Neuronal stem cell (in vitro differentiated cells): ENCODE data around the gene RELN.

ENCODE experiments used
- DNase-seq: peaks from one replicate; pipeline ENCODE4 v3.0.0-alpha.2; 2013; ENCODE audit warnings: low spot score
- H2AFZ ChIP-seq: one replicate; pipeline ENCODE4 v1.6.1; 2013; ENCODE audit warnings: mild to moderate bottlenecking, low read length, inconsistent platforms
- H2AK5ac ChIP-seq: 2 replicates; pipeline ENCODE4 v1.6.1; 2013; ENCODE audit warnings: low read depth, mild to moderate bottlenecking, inconsistent platforms, low read length, moderate library complexity, mixed read lengths
- H2BK120ac ChIP-seq: 2 replicates; pipeline ENCODE4 v1.6.1; 2013; ENCODE audit warnings: low read depth, mild to moderate bottlenecking, inconsistent platforms, low read length, moderate library complexity, mixed read lengths
- H2BK12ac ChIP-seq: one replicate; pipeline ENCODE4 v1.6.1; 2013; ENCODE audit warnings: low read length, inconsistent platforms
- H2BK15ac ChIP-seq: 2 replicates; pipeline ENCODE4 v1.6.1; 2013; ENCODE audit warnings: mild to moderate bottlenecking, low read length, inconsistent platforms, mixed read lengths
- H2BK5ac ChIP-seq: one replicate; pipeline ENCODE4 v1.6.1; 2013; ENCODE audit warnings: inconsistent platforms, mild to moderate bottlenecking, low read length, moderate library complexity
- H3K14ac ChIP-seq: one replicate; pipeline ENCODE4 v1.6.1; 2013; ENCODE audit warnings: low read length, inconsistent platforms
- H3K18ac ChIP-seq: 2 replicates; pipeline ENCODE4 v1.6.1; 2013; ENCODE audit warnings: low read length, inconsistent platforms
- H3K23ac ChIP-seq: 2 replicates; pipeline ENCODE4 v1.6.1; 2013; ENCODE audit warnings: low read depth, mild to moderate bottlenecking, mixed read lengths, low read length, inconsistent platforms; ENCODE audit not compliant: poor library complexity
- H3K27ac ChIP-seq: replicated peaks from 3 replicates; pipeline ENCODE4 v1.5.1; 2013; ENCODE audit warnings: low read length, inconsistent platforms
- H3K27me3 ChIP-seq, 3 experiments: 2 replicates each; pipeline ENCODE4 v1.6.1; 2013; ENCODE audit warnings: low read length in 3 of 3, mild to moderate bottlenecking in 2 of 3, inconsistent platforms in 1 of 3, low read depth in 1 of 3, mixed read lengths in 1 of 3, moderate library complexity in 1 of 3; ENCODE audit not compliant: control insufficient read depth in 3 of 3, insufficient read depth in 3 of 3
- H3K36me3 ChIP-seq, 2 donors: replicated peaks in 1 of 2; 2 replicates each; pipeline ENCODE4 v1.6.1; 2013; ENCODE audit warnings: low read length in 2 of 2; ENCODE audit not compliant: control insufficient read depth in 2 of 2, insufficient read depth in 2 of 2
- H3K4ac ChIP-seq: 2 replicates; pipeline ENCODE4 v1.6.1; 2013; ENCODE audit warnings: inconsistent platforms, mild to moderate bottlenecking, low read length, moderate library complexity
- H3K4me1 ChIP-seq, 2 donors: 1 replicate in 1 of 2; 2 replicates in 1 of 2; pipeline ENCODE4 v1.6.1; 2013; ENCODE audit warnings: low read length in 2 of 2, low read depth in 1 of 2; ENCODE audit not compliant: control insufficient read depth in 2 of 2, insufficient read depth in 1 of 2
- H3K4me2 ChIP-seq: one replicate; pipeline ENCODE4 v1.6.1; 2013; ENCODE audit warnings: mild to moderate bottlenecking, low read length, inconsistent platforms; ENCODE audit not compliant: insufficient read depth, poor library complexity, severe bottlenecking
- H3K4me3 ChIP-seq, 2 donors: 2 replicates each; pipeline ENCODE4 v1.5.1; 2013; ENCODE audit warnings: low read length in 2 of 2, mild to moderate bottlenecking in 2 of 2, inconsistent platforms in 1 of 2, moderate library complexity in 1 of 2
- H3K79me1 ChIP-seq: one replicate; pipeline ENCODE4 v1.6.1; 2013; ENCODE audit warnings: low read depth, mild to moderate bottlenecking, inconsistent platforms, low read length, moderate library complexity
- H3K9ac ChIP-seq: one replicate; pipeline ENCODE4 v1.6.1; 2013; ENCODE audit warnings: mild to moderate bottlenecking, low read depth, low read length, inconsistent platforms; ENCODE audit not compliant: poor library complexity
- H3K9me3 ChIP-seq, 2 donors: replicated peaks in 1 of 2; 2 replicates each; pipeline versions ENCODE3 to v1.6.1; 2013; ENCODE audit warnings: low read length in 2 of 2, mild to moderate bottlenecking in 2 of 2, inconsistent platforms in 1 of 2, low read depth in 1 of 2, mixed read lengths in 1 of 2, moderate library complexity in 1 of 2; ENCODE audit not compliant: control insufficient read depth in 2 of 2, insufficient read depth in 1 of 2
- H4K8ac ChIP-seq: one replicate; pipeline ENCODE4 v1.6.1; 2013; ENCODE audit warnings: low read depth, mild to moderate bottlenecking, inconsistent platforms, low read length, moderate library complexity
- H4K91ac ChIP-seq: one replicate; pipeline ENCODE4 v1.6.1; 2013; ENCODE audit warnings: low read length, low read depth, mild to moderate bottlenecking, inconsistent platforms; ENCODE audit not compliant: poor library complexity
- WGBS, 2 donors: extraction: QIAGEN DNeasy Blood & Tissue Kit; methylation state at CpG; one replicate each; pipeline ENCODE4 v1.1.7; 2013; ENCODE audit warnings: missing lambda C conversion rate in 2 of 2, mixed read lengths in 1 of 2; ENCODE audit not compliant: insufficient read length in 2 of 2, insufficient replicate concordance in 1 of 2; ENCODE audit errors: extremely low coverage in 2 of 2; 5-methylcytosine and 5-hydroxymethylcytosine counted together

RELN gene

DNA sequence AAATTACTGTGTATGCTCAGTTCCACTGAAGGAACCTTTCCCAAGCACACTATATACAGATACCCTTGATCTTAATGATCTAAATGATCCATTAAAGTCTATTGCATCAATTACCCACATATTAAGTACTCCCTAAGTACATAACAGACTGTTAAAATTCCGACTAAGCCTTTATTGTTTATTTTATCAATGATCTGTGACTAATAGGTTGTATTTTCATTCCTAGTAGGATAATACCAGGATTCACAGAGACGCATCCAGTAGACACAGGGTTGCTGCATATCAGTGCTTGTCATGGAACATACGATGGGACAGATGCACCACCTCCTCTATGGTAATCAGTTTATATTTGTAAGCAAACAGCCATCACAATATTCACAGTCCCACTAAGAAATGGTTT is 383.8 kb downstream of the RELN start:
- Histone ChIP-seq H2BK5ac (no peak overlapping the region), H3K27me3 (no peaks in the 10 kb centered on the region), H3K4ac (no peak overlapping the region), H2AFZ (no peak overlapping the region), H3K4me1 (no peaks in the 10 kb centered on the region), H3K18ac (no peak overlapping the region), H3K27ac (no peak overlapping the region), H4K91ac (no peak overlapping the region), H3K4me2 (no peak overlapping the region), H4K8ac (no peak overlapping the region), H2AK5ac (no peak overlapping the region), H3K9me3 (no peaks in the 10 kb centered on the region), H2BK15ac (no peak overlapping the region), H3K36me3 (no peaks in the 10 kb centered on the region), H3K79me1 (no peaks in the 10 kb centered on the region), H3K4me3 (no peak overlapping the region), H3K23ac (no peak overlapping the region), H2BK120ac (no peak overlapping the region), H3K9ac (no peak overlapping the region), H2BK12ac (no peak overlapping the region), H3K14ac (no peak overlapping the region)
- no CpG with 5 or more reads among the region's 3 CpGs for WGBS, 2 donors
- no peak for DNase-seq

DNA sequence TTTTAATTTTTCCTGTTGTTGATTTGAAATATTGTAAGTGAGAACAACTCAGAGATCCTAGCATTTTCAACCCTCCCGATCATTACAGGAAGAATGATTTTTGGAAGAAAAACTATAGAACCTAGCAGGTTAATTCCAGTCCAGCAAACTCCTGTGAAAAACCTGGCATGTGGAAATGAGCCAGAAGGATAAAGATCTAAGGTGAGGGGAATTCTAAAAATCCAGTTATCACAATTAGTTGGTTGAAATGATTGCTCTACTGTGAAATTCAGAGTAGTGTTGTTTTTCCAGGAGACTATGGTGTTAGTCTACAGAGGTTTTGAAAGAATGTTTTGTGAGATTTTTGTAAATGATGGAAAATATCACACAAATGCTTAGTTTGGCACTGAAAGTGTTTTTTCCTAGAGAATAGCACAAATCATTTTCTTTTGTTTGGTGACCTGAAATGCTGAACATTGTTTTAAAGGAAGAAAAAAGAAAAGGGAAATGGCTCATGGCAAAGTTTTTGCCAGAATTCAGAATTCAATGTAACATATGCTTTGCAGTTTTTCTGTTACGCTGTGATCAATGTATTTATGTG is 391.0 kb downstream of the RELN start:
- no peak overlapping the region for H3K27ac ChIP-seq
- H2AK5ac ChIP-seq = no peak overlapping the region
- no peak overlapping the region for H2BK120ac ChIP-seq
- H3K9ac ChIP-seq = no peak overlapping the region
- no peaks in the 10 kb centered on the region for H3K27me3 ChIP-seq
- no peaks in the 10 kb centered on the region for H3K36me3 ChIP-seq
- H3K18ac ChIP-seq = no peak overlapping the region
- no peak overlapping the region for H3K4me3 ChIP-seq
- H3K4ac ChIP-seq = no peak overlapping the region
- no peaks in the 10 kb centered on the region for H3K9me3 ChIP-seq
- H2BK15ac ChIP-seq = no peak overlapping the region
- no CpG with 5 or more reads among the region's 2 CpGs for WGBS, 2 donors
- no peak overlapping the region for H3K23ac ChIP-seq
- no peak overlapping the region for H3K4me2 ChIP-seq
- no peak overlapping the region for H2BK12ac ChIP-seq
- H2BK5ac ChIP-seq = no peak overlapping the region
- H3K79me1 ChIP-seq = no peaks in the 10 kb centered on the region
- H3K4me1 ChIP-seq = no peaks in the 10 kb centered on the region
- no peak overlapping the region for H4K8ac ChIP-seq
- H4K91ac ChIP-seq = no peak overlapping the region
- DNase-seq = no peak
- no peak overlapping the region for H2AFZ ChIP-seq
- H3K14ac ChIP-seq = no peak overlapping the region

DNA sequence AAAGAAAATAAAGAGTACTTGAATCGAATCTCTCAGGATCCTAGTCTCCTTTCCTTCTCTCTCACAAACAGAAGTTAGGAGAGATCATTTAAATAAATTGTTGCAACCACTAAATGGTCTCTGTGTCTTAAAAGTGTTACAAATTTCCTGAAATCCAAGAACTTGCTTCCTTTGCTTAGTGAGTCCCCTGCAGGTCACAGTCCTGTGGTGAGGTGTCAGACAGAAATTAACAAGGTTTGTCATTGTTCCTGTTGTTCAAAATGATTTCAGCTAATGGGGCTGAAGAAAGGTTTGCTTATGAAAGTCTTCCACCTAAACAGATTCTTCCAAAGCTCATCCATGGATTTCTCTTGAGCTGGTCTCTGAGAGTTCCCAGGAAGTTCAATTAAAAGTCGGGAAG is 391.9 kb downstream of the RELN start:
- Histone ChIP-seq H3K9ac (no peak overlapping the region), H2AK5ac (no peak overlapping the region), H3K14ac (no peak overlapping the region), H2AFZ (no peak overlapping the region), H3K4me2 (no peak overlapping the region), H3K4me3 (no peak overlapping the region), H3K79me1 (no peaks in the 10 kb centered on the region), H3K4ac (no peak overlapping the region), H2BK5ac (no peak overlapping the region), H3K4me1 (no peaks in the 10 kb centered on the region), H3K36me3 (no peaks in the 10 kb centered on the region), H4K91ac (no peak overlapping the region), H3K9me3 (no peaks in the 10 kb centered on the region), H4K8ac (no peak overlapping the region), H2BK15ac (no peak overlapping the region), H2BK12ac (no peak overlapping the region), H3K23ac (no peak overlapping the region), H3K27me3 (no peaks in the 10 kb centered on the region), H2BK120ac (no peak overlapping the region), H3K18ac (no peak overlapping the region), H3K27ac (no peak overlapping the region)
- WGBS, 2 donors = no CpG with 5 or more reads among the region's 2 CpGs
- no peak for DNase-seq

DNA sequence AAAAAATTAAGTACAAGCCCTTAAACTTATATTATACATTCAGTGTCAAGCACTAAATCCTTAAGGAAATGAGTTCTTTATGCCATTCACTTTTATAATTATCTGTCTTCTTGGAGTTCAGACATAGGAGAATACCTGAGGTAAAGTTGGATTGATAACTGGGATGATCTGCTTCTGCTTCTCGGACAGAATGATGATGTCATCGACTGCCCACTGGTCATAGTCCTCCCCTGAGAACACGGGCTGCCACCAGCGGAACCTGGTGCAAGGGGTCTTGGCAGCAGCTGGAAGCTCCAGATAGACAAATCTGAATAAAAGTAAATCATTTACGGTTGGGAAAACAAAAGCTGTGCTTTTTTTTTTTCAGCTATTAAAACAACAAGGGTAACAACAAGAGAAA is 395.3 kb downstream of the RELN start:
- H4K8ac ChIP-seq = no peak overlapping the region
- H3K36me3 ChIP-seq = no peaks in the 10 kb centered on the region
- no peak overlapping the region for H2BK5ac ChIP-seq
- no peak overlapping the region for H3K18ac ChIP-seq
- H3K23ac ChIP-seq = no peak overlapping the region
- no peak overlapping the region for H2BK12ac ChIP-seq
- no peaks in the 10 kb centered on the region for H3K27me3 ChIP-seq
- H2BK120ac ChIP-seq = no peak overlapping the region
- no peak overlapping the region for H2AK5ac ChIP-seq
- no peak for DNase-seq
- H3K14ac ChIP-seq = no peak overlapping the region
- no peak overlapping the region for H2AFZ ChIP-seq
- H3K4ac ChIP-seq = no peak overlapping the region
- H3K4me3 ChIP-seq = no peak overlapping the region
- WGBS, 2 donors = no CpG with 5 or more reads among the region's 5 CpGs
- no peak overlapping the region for H3K9ac ChIP-seq
- H3K4me2 ChIP-seq = no peak overlapping the region
- no peak overlapping the region for H4K91ac ChIP-seq
- no peak overlapping the region for H2BK15ac ChIP-seq
- H3K79me1 ChIP-seq = no peaks in the 10 kb centered on the region
- H3K4me1 ChIP-seq = no peaks in the 10 kb centered on the region
- H3K27ac ChIP-seq = no peak overlapping the region
- no peaks in the 10 kb centered on the region for H3K9me3 ChIP-seq
